M059J (cell line): ENCODE data around the gene AP3D1. TPM values are rescaled to one million over a fixed set of nuclear protein-coding genes. Genes with fewer than 3 reads are reported as not detected.

Source experiments
- DNase-seq: peaks from one replicate; pipeline ENCODE4 v3.0.0-alpha.2; 2012; ENCODE audit warnings: low read depth
- total RNA-seq: library from RNA; depleted of rRNA; stranded (reverse); fragments of >200 nt; shearing (Covaris generic); gene quantifications from 2 replicates; pipeline ENCODE4 v1.2.3, GENCODE V29; 2014

The AP3D1 gene
- total RNA-seq, 1 experiment from 2014 or later, result 93.3 TPM

DNA sequence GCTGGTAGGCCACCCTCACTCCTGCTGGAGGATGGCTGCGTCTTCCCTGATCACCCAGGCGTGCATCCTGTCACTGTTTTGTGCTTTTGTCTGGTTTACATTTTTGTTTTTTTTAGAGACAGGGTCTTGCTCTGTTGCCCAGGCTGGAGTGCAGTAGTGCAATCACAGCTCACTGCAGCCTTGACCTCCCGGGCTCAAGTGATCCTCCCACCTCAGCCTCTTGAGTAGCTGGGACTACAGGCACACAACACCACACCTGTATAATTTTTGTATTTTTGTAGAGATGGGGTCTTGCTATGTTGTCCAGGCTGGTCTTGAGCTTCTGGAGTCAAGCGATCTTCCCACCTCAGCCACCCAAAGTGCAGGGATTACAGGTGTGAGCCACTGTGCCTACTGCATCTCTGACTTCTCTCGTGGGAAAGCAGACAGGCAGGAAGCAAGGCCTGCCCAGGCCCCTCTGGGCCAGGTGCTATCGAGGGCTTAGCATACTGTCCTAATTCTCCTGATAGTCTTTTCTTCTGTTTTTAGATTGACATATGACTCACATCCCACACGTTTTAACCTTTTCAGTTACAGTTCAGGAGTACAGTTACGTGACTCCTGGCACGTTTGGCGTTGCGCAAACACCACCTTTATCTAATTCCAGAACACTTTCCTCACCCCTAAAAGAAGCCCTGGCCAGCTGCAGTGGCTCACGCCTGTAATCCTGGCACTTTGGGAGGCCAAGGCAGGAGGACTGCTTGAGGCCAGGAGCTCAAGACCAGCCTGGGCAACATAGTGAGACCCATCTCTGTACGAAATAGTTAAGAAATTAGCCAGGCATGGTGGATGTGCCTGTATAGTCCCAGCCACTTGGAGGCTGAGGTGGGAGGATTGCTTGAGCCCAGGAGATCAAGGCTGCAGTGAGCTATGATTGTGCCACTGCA, 64.4 kb downstream of the AP3D1 start:
- DNase-seq, result peak; percentile 81

DNA sequence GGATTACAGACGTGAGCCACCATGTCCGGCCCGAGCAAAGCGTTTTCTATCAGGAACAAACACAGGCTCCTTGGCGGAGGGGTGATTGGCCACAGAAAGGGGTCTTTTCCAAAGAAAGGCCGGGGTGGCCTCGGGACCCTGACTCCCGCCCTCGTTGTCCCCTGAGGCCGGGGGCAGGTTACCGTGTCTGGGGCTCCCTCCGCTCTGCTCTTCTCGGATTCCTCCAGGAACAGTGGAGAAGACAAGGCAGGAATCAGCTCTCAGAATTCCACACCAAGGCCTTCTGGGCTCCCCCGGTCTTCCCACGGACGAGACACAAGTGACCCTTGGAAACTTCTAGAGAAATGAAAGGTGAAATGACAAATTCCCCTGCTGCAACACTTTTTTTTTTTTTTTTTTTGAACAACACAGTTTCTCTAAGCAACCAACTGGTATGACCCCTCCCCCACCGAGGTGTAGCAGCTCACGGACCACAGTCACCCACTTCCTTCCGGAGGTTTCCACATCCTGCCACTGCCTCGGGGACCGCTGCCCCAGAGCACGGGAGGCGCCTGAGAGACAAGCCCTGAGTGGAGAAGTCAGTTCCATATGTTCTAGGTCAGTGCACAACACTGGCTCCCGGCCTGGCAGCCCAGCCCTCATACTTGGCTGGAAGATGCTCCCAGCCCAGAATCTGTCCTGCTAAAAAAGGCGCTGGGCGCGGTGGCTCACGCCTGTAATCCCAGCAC, 66.2 kb downstream of the AP3D1 start:
- DNase-seq, result peak; percentile 72

DNA sequence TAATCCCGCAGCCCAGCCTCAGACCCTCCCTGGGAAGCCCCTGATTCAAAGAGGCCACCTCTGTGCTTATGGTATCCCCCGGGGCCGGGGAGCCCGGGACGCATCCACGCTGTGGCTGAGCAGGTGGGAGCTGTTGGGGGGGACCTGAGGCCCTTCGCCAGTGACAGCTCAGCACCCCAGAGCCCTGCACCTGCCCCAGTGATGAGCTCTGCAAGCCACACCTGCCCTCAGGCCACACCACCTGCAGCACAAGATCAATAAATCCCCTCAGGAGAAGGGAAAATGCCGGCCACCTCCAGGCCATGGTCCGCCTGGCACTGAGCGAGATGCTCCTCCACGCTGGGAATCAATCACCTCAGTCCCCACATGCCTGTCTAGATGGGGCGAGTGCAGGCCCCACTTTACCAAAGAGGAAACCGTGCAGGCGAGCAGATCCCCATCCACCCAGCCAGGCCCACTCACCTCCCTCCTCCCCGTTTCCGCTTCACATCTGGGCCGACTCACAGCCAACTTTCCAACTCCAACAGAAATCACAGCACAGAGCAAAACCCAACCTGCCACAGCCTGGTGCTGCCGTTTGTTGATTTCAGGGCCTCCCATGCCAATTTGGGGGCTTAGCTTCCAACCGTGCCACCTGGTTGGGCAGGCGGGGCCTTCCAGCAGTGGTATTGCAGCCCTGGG, 68.1 kb downstream of the AP3D1 start:
- no peak for DNase-seq

DNA sequence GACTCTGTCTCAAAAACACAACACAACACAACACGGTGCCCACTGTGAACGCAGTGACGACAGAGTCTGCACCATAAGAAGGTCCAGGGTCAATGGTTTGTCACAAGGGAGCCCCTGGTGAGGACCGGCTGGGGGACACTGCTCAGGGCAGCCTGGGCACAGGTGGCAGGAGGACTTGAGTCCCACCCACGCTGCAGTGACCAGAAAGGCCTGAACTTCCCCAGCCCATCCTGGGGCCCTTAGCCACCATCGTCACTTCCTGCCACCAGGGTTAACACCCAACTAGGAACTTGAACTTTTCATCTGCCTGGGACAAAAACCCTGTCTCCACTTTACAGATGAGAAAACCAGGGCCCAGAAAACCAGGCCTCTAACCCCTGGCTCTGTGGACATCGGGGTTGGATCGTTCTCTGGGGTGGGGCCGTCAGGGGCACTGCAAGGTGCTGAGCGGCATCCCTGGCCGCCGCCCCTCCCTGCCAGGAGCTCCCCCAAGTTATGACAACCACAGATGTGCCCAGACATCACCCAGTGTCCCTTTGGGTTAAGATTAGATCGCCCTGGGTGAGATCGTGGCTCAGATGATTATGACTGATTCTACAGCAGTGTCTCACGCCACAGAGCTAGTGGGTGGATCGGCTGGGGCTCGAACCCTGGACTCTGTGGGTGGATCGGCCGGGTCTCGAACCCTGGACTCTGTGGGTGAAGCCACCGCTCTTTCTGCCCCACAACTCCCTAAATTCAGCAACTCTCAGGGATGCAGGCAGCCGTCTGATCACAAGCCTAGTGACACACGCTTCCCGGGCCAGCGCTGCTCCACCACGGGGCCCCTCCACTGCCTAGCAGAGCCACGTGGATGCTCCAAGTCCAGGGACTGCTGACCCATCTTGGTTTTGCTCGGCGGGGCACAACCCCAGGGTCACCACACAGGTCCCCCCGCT, 69.2 kb downstream of the AP3D1 start:
- no peak for DNase-seq

DNA sequence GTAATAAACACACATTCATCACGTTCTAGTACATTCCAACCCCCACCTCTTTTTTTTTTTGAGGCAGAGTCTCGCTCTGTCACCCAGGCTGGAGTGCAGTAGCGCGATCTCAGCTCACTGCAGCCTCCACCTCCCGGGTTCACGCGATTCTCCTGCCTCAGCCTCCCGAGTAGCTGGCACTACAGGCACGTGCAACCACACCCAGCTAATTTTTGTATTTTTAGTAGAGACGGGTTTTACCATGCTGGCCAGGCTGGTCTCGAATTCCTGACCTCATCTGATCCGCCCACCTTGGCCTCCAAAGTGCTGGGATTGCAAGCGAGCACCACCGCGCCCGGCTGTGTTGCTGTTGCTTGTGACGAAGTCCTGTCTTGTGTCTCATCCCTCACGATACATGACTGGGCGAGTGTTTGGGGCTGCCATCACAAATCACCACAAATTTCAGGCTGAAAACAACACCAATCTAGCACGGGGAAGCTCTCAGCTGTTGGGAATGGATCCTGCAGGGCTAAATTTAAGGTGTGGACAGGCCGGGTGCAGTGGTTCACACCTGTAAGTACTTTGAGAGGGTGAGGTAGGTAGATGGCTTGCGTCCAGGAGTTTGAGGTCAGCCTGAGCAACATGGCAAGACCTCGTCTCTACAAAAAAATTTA, 70.9 kb downstream of the AP3D1 start:
- no peak for DNase-seq

DNA sequence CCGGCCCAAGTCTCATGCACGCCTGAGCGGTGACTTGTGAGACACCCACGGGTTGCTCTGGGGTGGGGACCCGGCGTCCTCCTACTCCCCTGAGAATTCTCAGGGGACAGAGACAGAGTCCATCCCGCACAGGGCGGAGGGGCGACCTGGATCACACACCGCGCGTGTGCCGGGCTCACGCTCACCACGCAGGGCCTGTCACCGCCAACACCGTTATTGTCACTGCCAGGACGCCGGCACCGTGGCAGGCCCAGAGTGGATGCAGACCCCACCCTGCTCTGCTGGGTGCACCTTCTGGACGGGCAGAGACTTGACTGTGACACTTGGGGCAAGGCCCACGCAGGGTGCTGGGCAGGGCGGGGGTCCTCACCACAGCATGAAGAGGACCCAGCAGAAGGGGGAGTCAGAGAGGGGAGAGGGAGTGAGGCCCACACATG, 71.5 kb downstream of the AP3D1 start:
- DNase-seq, result no peak

DNA sequence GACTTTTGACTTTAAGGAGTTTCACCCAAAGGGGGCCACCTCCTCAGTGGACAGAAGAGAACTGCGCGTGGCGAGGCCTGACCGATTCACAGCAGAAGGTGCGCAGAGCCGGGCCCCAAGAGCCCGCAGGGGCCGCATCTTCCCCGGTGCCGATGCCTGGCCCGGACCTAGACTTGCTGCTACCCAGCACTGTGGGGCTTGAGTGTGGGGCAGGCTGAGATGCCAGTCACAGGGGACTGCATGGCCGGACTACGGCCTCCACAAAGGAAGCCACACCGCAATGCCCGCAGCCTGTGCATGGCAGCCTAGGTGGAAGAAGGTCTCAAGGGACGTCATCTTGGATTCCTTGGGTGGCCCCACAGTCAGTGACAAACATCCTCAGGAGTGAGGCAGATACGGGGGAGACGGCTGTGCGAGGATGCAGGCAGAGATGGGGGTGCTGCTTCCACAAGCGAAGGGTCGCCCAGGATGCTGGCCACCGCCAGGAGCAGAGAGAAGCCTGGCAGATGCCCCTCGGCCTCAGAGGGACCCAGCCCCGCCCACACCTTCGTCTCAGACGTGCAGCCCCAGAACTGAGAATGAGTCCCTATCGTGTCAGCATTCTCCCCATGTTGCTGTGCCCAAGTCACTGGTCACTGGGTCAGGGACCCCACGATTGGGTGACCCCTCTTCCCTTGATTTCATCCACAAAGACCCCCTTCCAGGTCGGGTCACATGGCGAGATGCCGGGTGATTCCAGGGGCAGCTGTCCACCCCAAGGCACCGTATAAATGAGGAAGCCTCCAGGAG, 72.1 kb downstream of the AP3D1 start:
- no peak for DNase-seq

DNA sequence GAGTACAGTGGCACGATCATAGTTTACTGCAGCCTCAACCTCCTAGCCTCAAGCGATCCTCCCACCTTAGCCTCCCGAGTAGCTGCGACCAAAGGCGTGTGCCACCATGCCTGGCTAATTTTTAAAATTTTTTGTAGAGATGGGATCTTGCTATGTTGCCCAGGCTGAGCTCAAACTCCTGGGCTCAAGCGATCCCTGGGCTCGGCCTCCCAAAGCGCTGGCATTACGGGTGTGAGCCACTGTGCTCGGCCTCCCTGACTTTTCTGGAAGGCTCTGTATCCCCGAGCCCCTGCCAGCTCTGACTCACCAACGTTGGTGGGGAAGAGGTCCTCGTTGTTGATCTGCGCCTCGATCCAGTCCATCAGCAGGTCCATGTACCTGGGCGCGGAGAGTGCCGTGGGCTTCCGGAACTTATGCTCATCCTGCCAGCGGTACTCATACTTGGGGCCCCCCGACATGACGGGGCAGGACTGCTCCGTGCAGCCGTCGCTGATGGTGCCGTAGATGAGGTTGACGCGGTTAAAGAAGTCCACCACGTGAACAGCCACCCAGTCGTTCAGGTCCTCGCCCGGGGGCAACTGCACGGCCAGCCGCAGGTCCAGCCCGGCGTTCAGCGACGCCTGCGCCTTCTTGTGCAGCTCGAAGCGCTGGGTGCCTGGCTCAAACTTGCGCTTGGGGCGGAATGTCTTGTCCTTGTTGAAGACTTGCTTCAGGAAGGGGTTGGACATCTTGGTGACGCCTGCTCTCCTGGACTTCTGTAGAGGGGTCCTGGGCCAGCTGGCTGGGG, 73.3 kb downstream of the AP3D1 start:
- DNase-seq, result no peak

DNA sequence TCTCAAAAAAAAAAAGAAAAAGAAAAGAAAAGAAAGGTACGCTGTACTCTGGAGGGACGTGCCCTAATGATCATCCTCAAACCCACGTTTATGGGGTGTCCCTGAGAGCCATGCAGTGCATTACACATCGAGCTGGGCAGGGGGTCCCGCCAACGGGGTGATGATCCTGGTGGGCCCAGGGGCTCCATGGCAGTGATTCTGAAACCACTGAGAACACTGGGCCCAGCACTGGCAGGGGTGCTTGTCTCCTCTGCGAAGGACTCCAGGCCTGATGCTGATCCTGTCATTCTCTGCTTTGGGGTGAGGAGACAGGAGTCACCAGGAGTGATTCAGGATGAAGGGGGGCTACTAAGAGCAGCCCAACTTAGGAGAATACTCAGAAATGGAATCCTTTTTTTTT, 74.0 kb downstream of the AP3D1 start:
- DNase-seq, result no peak

DNA sequence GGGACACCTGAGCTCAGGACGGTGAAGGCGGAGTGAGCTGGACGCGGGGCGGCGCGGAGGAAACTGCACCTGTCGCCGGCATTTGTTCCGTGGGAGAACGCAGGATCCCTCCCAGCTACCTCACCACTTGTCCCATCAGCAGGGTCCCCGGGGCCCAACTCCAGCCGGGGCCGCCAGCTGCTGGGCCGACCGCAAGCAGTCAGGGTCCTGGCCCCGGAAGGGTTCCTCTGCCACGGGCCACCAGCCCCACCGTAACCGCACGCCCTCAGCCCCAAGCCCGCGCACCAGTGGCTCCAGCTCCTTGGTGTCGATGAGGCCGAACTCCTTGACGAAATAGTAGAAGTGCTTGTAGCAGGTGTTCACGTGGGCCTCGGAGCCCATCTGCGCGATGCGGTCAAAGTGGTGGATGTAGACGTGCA, 74.8 kb downstream of the AP3D1 start:
- no peak for DNase-seq

DNA sequence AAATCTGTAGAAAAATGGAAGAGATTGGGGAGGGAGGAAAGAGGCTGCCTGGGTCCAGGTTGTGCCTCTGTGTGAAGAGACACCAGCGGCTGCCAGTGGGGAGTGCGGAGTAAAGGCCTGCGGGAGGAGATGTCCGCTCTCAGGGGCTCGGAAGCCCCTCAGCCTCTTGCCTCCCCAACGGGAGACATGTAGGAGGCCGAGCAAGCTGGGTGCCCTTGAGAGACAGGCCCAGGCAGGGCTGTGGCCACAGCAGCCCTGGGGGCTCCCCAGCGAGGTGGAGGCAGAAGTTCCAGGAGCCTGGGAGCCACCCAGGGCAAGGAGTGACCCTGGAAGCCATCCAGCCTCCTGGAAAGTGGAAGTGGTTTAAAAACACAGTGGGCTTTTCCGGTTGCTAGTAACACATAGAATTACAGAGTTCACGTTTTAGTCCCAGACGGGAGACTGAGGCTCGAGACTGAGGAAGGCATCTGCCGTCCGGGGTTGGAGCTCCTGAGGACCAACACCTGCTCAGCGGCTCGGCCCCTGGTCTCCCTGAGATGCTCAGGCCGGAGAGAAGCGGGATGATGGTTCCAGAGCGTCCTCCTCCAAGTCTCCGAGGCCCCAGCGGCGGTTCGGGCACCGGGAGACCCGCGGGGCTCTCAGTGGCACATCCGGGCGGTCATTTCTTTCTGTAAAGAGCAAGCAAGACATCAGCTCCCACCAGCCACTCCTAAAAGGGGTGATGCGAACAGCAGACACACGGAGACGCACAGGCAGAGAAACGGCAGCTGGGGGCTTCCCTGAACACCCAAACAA, 78.4 kb downstream of the AP3D1 start:
- no peak for DNase-seq

DNA sequence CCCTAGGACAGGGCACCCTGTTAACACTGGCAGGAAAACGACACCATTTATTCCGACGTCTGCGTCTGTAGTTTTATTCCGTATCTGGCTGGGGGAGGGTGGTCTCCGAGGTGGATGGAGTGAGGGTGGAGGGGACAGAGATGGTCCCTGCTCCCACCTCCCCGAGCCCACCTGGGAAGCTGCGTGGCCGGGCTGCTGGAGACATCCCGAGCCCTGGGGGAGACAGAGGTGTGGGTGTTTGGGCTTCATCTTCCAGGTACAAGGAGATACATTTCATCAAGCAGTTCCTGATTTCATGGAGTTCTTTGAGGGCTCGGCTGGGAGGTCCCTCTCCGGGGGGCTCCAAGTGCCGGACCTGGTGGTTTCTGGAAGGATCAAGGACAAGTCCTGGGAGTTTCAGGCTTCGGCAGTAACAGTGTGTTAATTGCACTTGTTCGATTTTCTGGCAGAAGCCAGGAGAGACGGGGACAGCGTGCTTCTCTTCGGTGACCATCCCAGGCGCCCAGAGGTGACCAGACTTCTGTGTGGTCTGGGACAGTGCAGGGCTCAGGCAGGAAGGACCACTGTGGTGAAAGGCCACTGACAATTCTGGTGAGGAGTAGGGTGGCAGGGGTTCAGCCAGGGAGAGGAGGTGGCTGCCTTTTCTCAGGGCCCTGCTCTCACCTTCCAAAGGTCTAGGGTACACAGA, 80.2 kb downstream of the AP3D1 start:
- no peak for DNase-seq

DNA sequence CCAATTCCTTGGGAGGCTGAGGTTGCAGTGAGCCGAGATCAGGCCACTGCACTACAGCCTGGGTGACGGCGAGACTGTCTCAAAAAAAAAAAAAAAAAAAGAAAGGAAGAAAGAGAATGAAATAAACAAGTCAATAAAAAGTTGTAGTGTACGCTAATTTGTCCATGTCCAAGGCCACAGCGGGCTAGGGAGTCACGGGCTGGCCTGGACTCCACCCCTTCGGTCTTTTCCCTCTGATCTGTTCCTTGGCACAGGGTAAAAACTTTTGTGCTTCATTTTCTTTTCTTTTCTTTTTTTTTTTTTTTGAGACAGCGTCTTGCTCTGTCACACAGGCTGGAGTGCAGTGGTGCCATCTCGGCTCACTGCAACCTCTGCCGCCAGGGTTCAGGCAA, 80.9 kb downstream of the AP3D1 start:
- DNase-seq, result no peak

DNA sequence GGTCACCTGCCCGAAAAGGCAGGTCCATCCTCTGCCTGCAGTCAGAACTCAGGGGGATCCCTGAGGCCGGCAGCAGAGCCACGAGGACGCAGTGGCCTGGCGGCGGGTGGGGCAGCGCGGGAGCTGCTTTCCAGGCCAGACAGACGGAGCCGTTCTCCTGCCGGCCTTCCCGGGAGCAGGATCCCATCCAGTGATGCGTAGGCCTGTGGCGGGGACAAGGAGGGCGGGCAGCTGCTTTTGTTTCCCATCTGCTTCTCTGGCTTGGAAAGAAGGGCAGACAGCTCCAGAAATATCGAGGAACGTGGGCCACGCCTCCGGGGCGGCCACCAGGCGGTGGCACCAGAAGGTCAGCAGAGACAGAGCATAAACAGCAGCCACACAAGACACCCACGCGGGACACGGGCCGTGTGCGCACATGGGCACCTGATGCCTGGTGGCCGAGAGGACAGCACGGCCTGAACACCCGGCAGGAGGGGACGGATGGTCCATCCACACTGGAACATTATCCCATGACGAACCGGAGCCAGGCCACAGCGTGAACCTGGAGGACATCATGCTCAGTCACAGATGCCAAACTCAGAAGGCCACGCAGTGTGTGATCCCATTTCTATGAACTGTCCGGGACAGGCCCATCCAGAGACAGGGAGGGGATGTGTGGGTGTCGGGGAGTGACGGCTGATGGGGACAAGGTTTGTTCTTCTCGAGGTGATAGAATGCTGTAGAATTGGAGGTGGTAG, 86.4 kb downstream of the AP3D1 start:
- no peak for DNase-seq

DNA sequence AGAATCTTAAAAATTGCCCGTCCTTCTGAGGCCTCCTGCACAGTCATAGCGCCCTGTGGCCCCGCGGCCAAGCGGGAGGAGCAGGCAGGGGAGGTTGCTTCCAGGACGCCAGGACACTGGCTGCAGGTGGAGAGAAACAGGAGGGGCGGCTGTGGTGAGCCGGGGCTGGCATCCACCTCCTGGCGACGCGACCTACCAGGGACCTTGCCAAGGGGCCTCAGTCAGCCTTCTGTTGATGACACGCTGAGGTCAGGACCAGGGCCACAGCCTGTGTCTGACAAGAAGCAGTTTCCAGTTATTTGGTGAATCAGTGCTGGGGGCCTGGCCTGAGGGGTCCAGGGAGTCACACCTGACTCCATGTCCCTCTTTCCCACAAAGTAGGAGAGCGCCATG, 87.0 kb downstream of the AP3D1 start:
- DNase-seq, result peak; percentile 14

DNA sequence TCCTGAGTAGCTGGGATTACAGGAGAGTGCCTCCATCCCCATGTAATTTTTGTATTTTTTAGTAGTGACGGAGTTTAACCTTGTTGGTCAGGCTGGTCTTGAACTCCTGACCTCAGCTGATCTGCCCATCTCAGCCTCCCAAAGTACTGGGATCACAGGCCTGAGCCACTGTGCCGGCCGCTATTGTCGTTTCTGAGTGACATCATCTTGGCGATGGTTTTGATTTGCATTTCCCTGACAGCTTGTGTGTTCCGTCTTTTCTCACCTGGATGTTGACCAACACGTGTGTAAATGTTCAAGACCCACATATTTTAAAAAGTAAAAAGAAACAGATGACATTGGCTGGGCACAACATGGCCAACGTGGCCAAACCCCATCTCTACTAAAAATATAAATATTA, 87.5 kb downstream of the AP3D1 start:
- no peak for DNase-seq

DNA sequence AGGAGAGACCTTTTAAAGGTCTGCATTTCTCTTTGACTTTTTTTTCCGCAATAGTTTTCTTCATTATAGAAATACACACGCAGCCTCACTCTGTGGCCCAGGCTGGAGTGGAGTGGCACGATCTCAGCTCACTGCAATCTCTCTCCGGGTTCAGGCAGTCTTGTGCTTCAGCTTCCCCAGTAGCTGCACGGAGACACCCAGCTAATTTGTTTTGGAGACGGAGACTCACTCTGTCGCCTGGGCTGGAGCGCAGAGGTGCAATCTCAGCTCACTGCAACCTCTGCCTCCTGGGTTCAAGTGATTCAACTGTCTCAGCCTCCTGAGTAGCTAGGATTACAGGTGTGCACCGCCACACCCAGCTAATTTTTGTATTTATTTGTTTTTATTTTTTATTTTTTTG, 88.6 kb downstream of the AP3D1 start:
- no peak for DNase-seq
